HEK293 (cell line): Measurements from ENCODE around the gene HSF2BP.

Experiments
- CTCF ChIA-PET: fragments of 350-600 bp; formaldehyde crosslinking; extraction: SDS; loops from one replicate; lab custom pipeline; 2021; ENCODE audit warnings: antibody characterized with exemption; lab: Yijun Ruan, JAX
- POLR2A ChIA-PET: fragments of 300-600 bp; formaldehyde crosslinking; extraction: SDS; loops from one replicate; lab custom pipeline; 2020; ENCODE audit warnings: antibody characterized with exemption, inconsistent platforms; lab: Yijun Ruan, JAX
- H3K27ac ChIP-seq: fragments of 200-500 bp; sonication (Bioruptor generic); 2 replicates; pipeline ENCODE4 v1.5.1; 2014; ENCODE audit warnings: low read depth, low read length, control low read depth, inconsistent platforms; ENCODE audit errors: extremely low read depth
- H3K36me3 ChIP-seq, 2 experiments: fragments of 200-500 bp in 1 of 2; sonication (Bioruptor generic) in 1 of 2; 1 replicate in 1 of 2; 2 replicates in 1 of 2; pipeline ENCODE4 v1.5.1; 2014 to 2017; ENCODE audit warnings: inconsistent platforms in 2 of 2, low read length in 2 of 2; ENCODE audit not compliant: control insufficient read depth in 2 of 2, insufficient read depth in 1 of 2
- H3K4me1 ChIP-seq: fragments of 200-500 bp; sonication (Bioruptor generic); 2 replicates; pipeline ENCODE4 v1.5.1; 2014; ENCODE audit warnings: mild to moderate bottlenecking, low read length, inconsistent platforms; ENCODE audit not compliant: control insufficient read depth, insufficient read depth
- H3K4me3 ChIP-seq: 2 replicates; pipeline ENCODE4 v1.5.1; 2011; ENCODE audit warnings: low read depth, mild to moderate bottlenecking, control low read depth, low read length, moderate library complexity
- H3K9me3 ChIP-seq: fragments of 200-500 bp; sonication (Bioruptor generic); 2 replicates; pipeline ENCODE4 v1.5.1; 2014; ENCODE audit warnings: low read depth, low read length, inconsistent platforms; ENCODE audit not compliant: control insufficient read depth, insufficient read depth
- GLIS2 ChIP-seq: fragments of 450-650 bp; formaldehyde crosslinking; IDR thresholded peaks from 2 replicates; pipeline ENCODE4 v1.5.1; 2016; ENCODE audit warnings: missing biosample characterization, missing genetic modification characterization
- HOXA7 ChIP-seq: sonication (generic); formaldehyde crosslinking; IDR thresholded peaks from 2 replicates; pipeline ENCODE4 v1.8.1; 2022; ENCODE audit warnings: missing genetic modification reagents, borderline replicate concordance
- KLF8 ChIP-seq: fragments of 450-650 bp; formaldehyde crosslinking; IDR thresholded peaks from 2 replicates; pipeline ENCODE4 v1.5.1; 2016; ENCODE audit warnings: missing biosample characterization, missing genetic modification characterization
- MYNN ChIP-seq: fragments of 450-650 bp; formaldehyde crosslinking; IDR thresholded peaks from 2 replicates; pipeline ENCODE4 v1.5.1; 2016; ENCODE audit warnings: missing biosample characterization, missing genetic modification characterization, borderline replicate concordance
- PATZ1 ChIP-seq: fragments of 450-650 bp; formaldehyde crosslinking; IDR thresholded peaks from 2 replicates; pipeline ENCODE4 v1.5.1; 2016; ENCODE audit warnings: missing biosample characterization, missing genetic modification characterization
- PBX3 ChIP-seq: sonication (generic); formaldehyde crosslinking; IDR thresholded peaks from 2 replicates; pipeline ENCODE4 v1.8.1; 2022; ENCODE audit warnings: mild to moderate bottlenecking, moderate library complexity, missing genetic modification reagents
- RBAK ChIP-seq: fragments of 450-650 bp; formaldehyde crosslinking; IDR thresholded peaks from 2 replicates; pipeline ENCODE4 v1.5.1; 2016; ENCODE audit warnings: missing biosample characterization, missing genetic modification characterization
- SCRT2 ChIP-seq: fragments of 450-650 bp; formaldehyde crosslinking; IDR thresholded peaks from 2 replicates; pipeline ENCODE4 v1.5.1; 2016; ENCODE audit warnings: missing biosample characterization, missing genetic modification characterization
- ZNF221 ChIP-seq: fragments of 450-650 bp; formaldehyde crosslinking; IDR thresholded peaks from 2 replicates; pipeline ENCODE4 v1.5.1; 2017; ENCODE audit warnings: missing biosample characterization, missing genetic modification characterization, borderline replicate concordance
- ZNF394 ChIP-seq: fragments of 450-650 bp; formaldehyde crosslinking; IDR thresholded peaks from 2 replicates; pipeline ENCODE4 v1.5.1; 2016; ENCODE audit warnings: missing biosample characterization, missing genetic modification characterization, mild to moderate bottlenecking, moderate library complexity, borderline replicate concordance
- ZNF433 ChIP-seq: fragments of 450-650 bp; formaldehyde crosslinking; IDR thresholded peaks from 2 replicates; pipeline ENCODE4 v1.5.1; 2016; ENCODE audit warnings: missing biosample characterization, missing genetic modification characterization, low read depth
- ZNF48 ChIP-seq: fragments of 450-650 bp; formaldehyde crosslinking; IDR thresholded peaks from 2 replicates; pipeline ENCODE4 v1.5.1; 2016; ENCODE audit warnings: missing biosample characterization, missing genetic modification characterization
- ZNF514 ChIP-seq: fragments of 450-650 bp; formaldehyde crosslinking; IDR thresholded peaks from 2 replicates; pipeline ENCODE4 v1.5.1; 2016; ENCODE audit warnings: missing biosample characterization, missing genetic modification characterization
- ZNF624 ChIP-seq: fragments of 450-650 bp; formaldehyde crosslinking; IDR thresholded peaks from 2 replicates; pipeline ENCODE4 v1.5.1; 2017; ENCODE audit warnings: missing biosample characterization, missing genetic modification characterization
- ZNF791 ChIP-seq: fragments of 450-650 bp; formaldehyde crosslinking; IDR thresholded peaks from 2 replicates; pipeline ENCODE4 v1.5.1; 2016; ENCODE audit warnings: missing biosample characterization, missing genetic modification characterization
- ZSCAN23 ChIP-seq: fragments of 450-650 bp; formaldehyde crosslinking; IDR thresholded peaks from 2 replicates; pipeline ENCODE4 v1.5.1; 2016; ENCODE audit warnings: missing biosample characterization, missing genetic modification characterization
- TF ChIP-seq, protein P1 (sequence below): fragments of 450-650 bp; formaldehyde crosslinking; IDR thresholded peaks from 2 replicates; pipeline ENCODE4 v1.5.1; 2016; ENCODE audit warnings: missing biosample characterization, missing genetic modification characterization

Gene HSF2BP

DNA sequence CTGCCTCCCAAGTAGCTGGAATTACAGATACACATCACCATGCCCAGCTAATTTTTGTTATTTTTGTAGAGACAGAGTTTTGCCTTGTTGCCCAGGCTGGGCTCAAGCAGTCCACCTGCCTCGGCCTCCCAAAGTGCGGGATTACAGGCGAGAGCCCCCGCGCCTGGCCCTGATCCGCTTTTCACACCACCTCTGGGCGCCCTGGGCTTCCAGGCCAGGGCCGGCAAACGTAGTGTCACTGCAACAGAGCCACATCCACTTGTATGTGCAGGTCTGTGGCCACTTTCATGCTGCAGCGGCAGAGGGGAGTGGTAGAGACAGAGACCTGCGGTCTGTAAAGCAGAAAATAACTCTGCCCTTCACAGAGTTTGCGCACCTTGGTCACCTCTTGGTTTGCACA is 29.6 kb upstream of the HSF2BP start (continued):
- TF ChIP-seq ZNF514 (no peak), MYNN (tag by site-specific recombination) (no peak), ZSCAN23 (tag by site-specific recombination) (no peak), ZNF48 (no peak)

- Histone ChIP-seq H3K36me3 (peaks cover 56 to 92% of the 10 kb centered on the region in 2 experiments), H3K4me1 (no peaks in the 10 kb centered on the region), H3K27ac (no peak overlapping the region), H3K4me3 (no peak overlapping the region), H3K9me3 (no peaks in the 10 kb centered on the region)
- no peak for TF ChIP-seq ZNF394 (tag by site-specific recombination)
- TF ChIP-seq GLIS2 = no peak
- TF ChIP-seq PBX3 = no peak
- no peak for TF ChIP-seq HOXA7 (CRISPR knock-in tag)
- TF ChIP-seq ZNF624 = no peak
- TF ChIP-seq PATZ1 (tag by site-specific recombination) = no peak
- no peak for TF ChIP-seq SCRT2 (tag by site-specific recombination)
- no peak for TF ChIP-seq ZNF433
- no peak for TF ChIP-seq KLF8 (tag by site-specific recombination)
- POLR2A ChIA-PET = no interaction called here
- CTCF ChIA-PET = interaction anchor here (0.7 kb wide), 1 partner anchor 121 kb away, joined by 3 read pairs; no protein-coding TSS in a partner anchor
Measured at GRCh38 chr21:43687566-43688399, 28.5 kb upstream of the HSF2BP start.

GRCh38 chr21:43686811-43687565 is 27.7 kb upstream of the HSF2BP start:
- no peak overlapping the region for H3K4me3 ChIP-seq

More at GRCh38 chr21:43686811-43687565, 27.7 kb upstream of the HSF2BP start:
- TF ChIP-seq, protein P1, sequence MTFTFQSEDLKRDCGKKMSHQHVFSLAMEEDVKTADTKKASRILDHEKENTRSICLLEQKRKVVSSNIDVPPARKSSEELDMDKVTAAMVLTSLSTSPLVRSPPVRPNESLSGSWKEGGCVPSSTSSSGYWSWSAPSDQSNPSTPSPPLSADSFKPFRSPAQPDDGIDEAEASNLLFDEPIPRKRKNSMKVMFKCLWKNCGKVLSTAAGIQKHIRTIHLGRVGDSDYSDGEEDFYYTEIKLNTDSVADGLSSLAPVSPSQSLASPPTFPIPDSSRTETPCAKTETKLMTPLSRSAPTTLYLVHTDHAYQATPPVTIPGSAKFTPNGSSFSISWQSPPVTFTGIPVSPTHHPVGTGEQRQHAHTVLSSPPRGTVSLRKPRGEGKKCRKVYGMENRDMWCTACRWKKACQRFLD (tag by site-specific recombination) = no peak
- no peak for TF ChIP-seq ZNF791
- TF ChIP-seq KLF8 (tag by site-specific recombination) = no peak
- TF ChIP-seq RBAK = no peak
- no peak for TF ChIP-seq ZNF221 (tag by site-specific recombination)
- ChIA-PET CTCF (no interaction called here), POLR2A (no interaction called here)
- no peaks in the 10 kb centered on the region for H3K4me1 ChIP-seq
- no peak overlapping the region; the same call in 1 of the 2 replicates for H3K27ac ChIP-seq
- H3K9me3 ChIP-seq = no peaks in the 10 kb centered on the region
- H3K36me3 ChIP-seq = peaks cover 51 to 91% of the 10 kb centered on the region in 2 experiments
